ENCODE measurements around the gene NDUFB11.

- peak; percentile 58 to 96 (median 91) for TF ChIP-seq CTCF (IDR thresholded peaks at IDR 0.05 in 4 of 5, conservative IDR thresholded peaks at IDR 0.05 in 1 of 5)
- TF ChIP-seq POLR2A (IDR thresholded peaks at IDR 0.05) = peak; percentile 84 to 86
These were observed 49.1 kb upstream of the NDUFB11 start, which contains the start of gene UBA1 for GRCh38 chrX:47193475-47194193.
